ENCODE measurements around the gene CREB3L2.

- TF ChIP-seq CTCF (IDR thresholded peaks at IDR 0.05) (no peak), POLR2A (IDR thresholded peaks at IDR 0.05; ENCODE audit: low read length) (no peak)
Measured at GRCh38 chr7:137847568-137848050, 154.3 kb downstream of the CREB3L2 start.

Measured in A549 (cell line).